HUES6 (cell line): ENCODE data around the gene LARP4B.

Experiments
- H3K27ac ChIP-seq: 2 replicates; pipeline ENCODE4 v1.7.0; 2013; ENCODE audit warnings: low read depth, mild to moderate bottlenecking, low read length, inconsistent platforms
- H3K27me3 ChIP-seq: 2 replicates; pipeline ENCODE4 v1.6.1; 2013; ENCODE audit warnings: low read length; ENCODE audit not compliant: control insufficient read depth, insufficient read depth
- H3K36me3 ChIP-seq: 2 replicates; pipeline ENCODE4 v1.6.1; 2013; ENCODE audit warnings: low read length; ENCODE audit not compliant: control insufficient read depth, insufficient read depth
- H3K4me1 ChIP-seq: 2 replicates; pipeline ENCODE4 v1.6.1; 2013; ENCODE audit warnings: low read length; ENCODE audit not compliant: control insufficient read depth, insufficient read depth
- H3K4me3 ChIP-seq: 2 replicates; pipeline ENCODE4 v1.5.1; 2013; ENCODE audit warnings: low read depth, low read length
- H3K9ac ChIP-seq: one replicate; pipeline ENCODE4 v1.6.1; 2013; ENCODE audit warnings: mild to moderate bottlenecking, low read length
- H3K9me3 ChIP-seq: 2 replicates; pipeline ENCODE4 v1.6.1; 2013; ENCODE audit warnings: low read depth, low read length; ENCODE audit not compliant: control insufficient read depth, insufficient read depth

Gene LARP4B

DNA sequence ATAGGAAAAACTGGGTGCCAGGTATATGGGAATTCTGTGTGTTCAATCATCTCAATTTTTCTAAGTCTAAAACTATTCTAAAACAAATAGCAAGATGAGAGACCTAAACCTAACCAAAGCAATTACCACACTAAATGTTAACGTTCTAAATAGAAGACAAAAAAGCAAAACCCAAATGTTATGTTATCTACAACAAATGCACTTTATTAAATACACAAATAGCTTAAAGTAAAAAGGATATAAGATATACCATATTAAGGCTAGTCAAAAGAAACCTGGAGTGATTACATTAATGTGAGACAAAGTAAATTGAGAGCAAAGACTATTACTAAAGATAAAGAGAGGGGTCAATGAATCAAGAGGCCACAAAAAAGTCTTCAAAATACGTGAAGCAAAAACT, 81.4 kb downstream of the LARP4B start:
- Histone ChIP-seq H3K9ac (no peak overlapping the region), H3K4me3 (no peak overlapping the region), H3K4me1 (no peaks in the 10 kb centered on the region), H3K27ac (no peak overlapping the region), H3K9me3 (peaks cover 18% of the 10 kb centered on the region; the same call in 1 of the 2 replicates), H3K27me3 (no peaks in the 10 kb centered on the region), H3K36me3 (peaks cover 73% of the 10 kb centered on the region)

- H3K4me3 ChIP-seq: no peak overlapping the region
- peaks cover 71% of the 10 kb centered on the region for H3K36me3 ChIP-seq
- no peaks in the 10 kb centered on the region for H3K27me3 ChIP-seq
- peaks cover 18% of the 10 kb centered on the region; the same call in 1 of the 2 replicates for H3K9me3 ChIP-seq
- no peak overlapping the region for H3K9ac ChIP-seq
- H3K27ac ChIP-seq: no peak overlapping the region
- H3K4me1 ChIP-seq: no peaks in the 10 kb centered on the region
These were observed 83.6 kb downstream of the LARP4B start for GRCh38 chr10:847868-848267.

DNA sequence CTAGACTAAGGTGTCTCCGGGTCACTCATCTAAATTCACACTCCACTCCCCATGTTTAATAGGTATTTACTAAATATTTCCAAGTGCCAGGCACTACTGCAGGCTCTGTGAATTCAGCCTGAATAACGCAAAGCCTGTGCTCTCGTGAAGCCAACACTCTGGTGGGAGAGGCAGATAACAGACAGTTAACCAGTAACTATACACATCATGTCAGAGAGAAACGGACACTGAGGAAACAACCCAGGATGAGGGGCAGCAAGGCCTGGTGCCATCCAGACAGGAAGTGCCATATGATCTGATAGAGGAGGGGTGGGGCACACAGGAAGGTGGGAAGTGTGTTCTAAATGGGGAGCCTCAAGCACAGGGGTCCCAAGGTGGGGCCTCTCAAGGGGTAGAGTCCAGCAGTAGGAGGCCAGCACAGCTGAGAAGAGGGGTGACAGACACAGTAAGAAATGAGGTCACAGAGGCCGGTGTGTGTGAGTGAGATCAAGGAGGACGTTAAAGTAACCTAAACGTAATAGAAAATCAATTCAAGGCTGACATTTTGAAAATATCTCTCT, 85.3 kb downstream of the LARP4B start:
- no peaks in the 10 kb centered on the region for H3K27me3 ChIP-seq
- H3K4me3 ChIP-seq: no peak overlapping the region
- H3K4me1 ChIP-seq: no peaks in the 10 kb centered on the region
- H3K27ac ChIP-seq: no peak overlapping the region
- peaks cover 11% of the 10 kb centered on the region; the same call in 1 of the 2 replicates for H3K9me3 ChIP-seq
- H3K36me3 ChIP-seq: peaks cover 71% of the 10 kb centered on the region
- no peak overlapping the region for H3K9ac ChIP-seq

GRCh38 chr10:845526-845925, 86.0 kb downstream of the LARP4B start:
- H3K9me3 ChIP-seq: peaks cover 11% of the 10 kb centered on the region; the same call in 1 of the 2 replicates
- no peak overlapping the region for H3K9ac ChIP-seq
- no peak overlapping the region for H3K4me3 ChIP-seq
- H3K27ac ChIP-seq: no peak overlapping the region
- no peaks in the 10 kb centered on the region for H3K4me1 ChIP-seq
- no peaks in the 10 kb centered on the region for H3K27me3 ChIP-seq
- peaks cover 76% of the 10 kb centered on the region for H3K36me3 ChIP-seq

GRCh38 chr10:844552-844951, 87.0 kb downstream of the LARP4B start:
- Histone ChIP-seq H3K36me3 (peaks cover 76% of the 10 kb centered on the region), H3K4me1 (no peaks in the 10 kb centered on the region), H3K9ac (no peak overlapping the region), H3K9me3 (peaks cover 1% of the 10 kb centered on the region; the same call in 1 of the 2 replicates), H3K27me3 (no peaks in the 10 kb centered on the region), H3K27ac (no peak overlapping the region), H3K4me3 (no peak overlapping the region)

GRCh38 chr10:843703-844102, 87.8 kb downstream of the LARP4B start:
- H3K4me3 ChIP-seq: no peak overlapping the region
- H3K9me3 ChIP-seq: no peaks in the 10 kb centered on the region
- peaks cover 82% of the 10 kb centered on the region for H3K36me3 ChIP-seq
- no peak overlapping the region for H3K9ac ChIP-seq
- no peaks in the 10 kb centered on the region for H3K27me3 ChIP-seq
- no peak overlapping the region for H3K27ac ChIP-seq
- no peaks in the 10 kb centered on the region for H3K4me1 ChIP-seq

GRCh38 chr10:842795-843194, 88.7 kb downstream of the LARP4B start:
- H3K4me3 ChIP-seq: no peak overlapping the region
- no peak overlapping the region for H3K27ac ChIP-seq
- H3K36me3 ChIP-seq: peaks cover 86% of the 10 kb centered on the region
- no peaks in the 10 kb centered on the region for H3K4me1 ChIP-seq
- no peak overlapping the region for H3K9ac ChIP-seq
- H3K27me3 ChIP-seq: no peaks in the 10 kb centered on the region
- H3K9me3 ChIP-seq: no peaks in the 10 kb centered on the region

DNA sequence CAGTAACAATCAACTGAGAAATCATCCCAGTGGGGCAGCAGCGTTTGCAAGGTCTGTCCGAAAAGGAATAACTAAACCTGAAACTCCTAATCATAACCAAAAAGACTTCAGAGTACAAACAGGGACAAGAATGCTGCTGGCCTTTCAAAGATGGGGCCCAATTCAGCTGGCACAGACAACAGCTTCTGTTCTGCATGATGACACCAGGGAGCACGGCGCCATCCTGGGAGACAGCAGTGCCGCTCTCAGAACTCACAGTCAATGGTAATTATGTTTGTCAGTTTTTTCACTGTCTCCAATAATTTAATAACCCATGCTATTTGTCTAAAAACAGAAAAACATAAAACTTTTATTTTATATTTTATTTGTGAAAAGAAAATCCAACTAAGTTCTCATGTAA, 90.0 kb downstream of the LARP4B start:
- Histone ChIP-seq H3K36me3 (peaks cover 86% of the 10 kb centered on the region), H3K4me3 (no peak overlapping the region), H3K9ac (no peak overlapping the region), H3K27me3 (no peaks in the 10 kb centered on the region), H3K27ac (no peak overlapping the region), H3K4me1 (no peaks in the 10 kb centered on the region), H3K9me3 (no peaks in the 10 kb centered on the region)

GRCh38 chr10:839550-840205, 91.8 kb downstream of the LARP4B start:
- Histone ChIP-seq H3K9me3 (no peaks in the 10 kb centered on the region), H3K27me3 (no peaks in the 10 kb centered on the region), H3K4me1 (no peaks in the 10 kb centered on the region), H3K9ac (no peak overlapping the region), H3K27ac (no peak overlapping the region), H3K36me3 (peaks cover 88% of the 10 kb centered on the region), H3K4me3 (no peak overlapping the region)

DNA sequence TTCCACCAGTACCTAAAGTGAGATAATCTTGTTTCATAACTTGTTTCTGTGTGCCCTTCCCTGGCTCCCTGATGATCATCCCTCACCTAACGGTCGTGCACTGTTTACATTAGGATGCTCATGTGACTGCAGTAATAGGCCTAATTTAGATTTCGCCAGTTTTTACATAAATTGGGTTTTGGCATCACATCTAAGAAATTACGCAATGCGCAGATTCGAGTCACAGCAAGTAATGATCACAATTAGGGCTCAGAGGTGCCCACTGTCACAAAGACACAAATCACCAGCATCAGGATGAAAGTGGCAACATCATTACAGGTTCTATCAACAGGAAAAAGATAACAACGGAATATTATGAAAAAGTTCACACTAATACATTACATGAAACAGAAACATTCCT, 94.7 kb downstream of the LARP4B start:
- Histone ChIP-seq H3K9me3 (no peaks in the 10 kb centered on the region), H3K27ac (no peak overlapping the region), H3K4me1 (no peaks in the 10 kb centered on the region), H3K4me3 (no peak overlapping the region), H3K36me3 (peaks cover 72% of the 10 kb centered on the region), H3K9ac (no peak overlapping the region), H3K27me3 (no peaks in the 10 kb centered on the region)

- peaks cover 71% of the 10 kb centered on the region for H3K36me3 ChIP-seq
- no peak overlapping the region for H3K4me3 ChIP-seq
- no peak overlapping the region for H3K27ac ChIP-seq
- H3K9ac ChIP-seq: no peak overlapping the region
- no peaks in the 10 kb centered on the region for H3K27me3 ChIP-seq
- no peaks in the 10 kb centered on the region for H3K9me3 ChIP-seq
- no peaks in the 10 kb centered on the region for H3K4me1 ChIP-seq
These were observed 97.0 kb downstream of the LARP4B start for GRCh38 chr10:834493-834892.
